Psoas muscle (tissue), 8 donors: Measurements from ENCODE around the gene LRIT1. TPM values are rescaled to one million over a fixed set of nuclear protein-coding genes. Genes with fewer than 3 reads are reported as not detected.

Source experiments
- ATAC-seq, 4 donors: fragments of 200-7000 bp; cut with Tn5 transposase; one replicate each; pipeline ENCODE4 v1.9.1; 2020; ENCODE audit warnings: moderate library complexity in 3 of 4, mild to moderate bottlenecking in 2 of 4
- DNase-seq, 2 donors: peaks; one replicate each; pipeline ENCODE4 v3.0.0-alpha.2; 2020
- H3K27ac ChIP-seq: fragments of 200-600 bp; one replicate; pipeline ENCODE4 v1.8.0; 2022
- H3K27me3 ChIP-seq, 3 donors: fragments of 200-600 bp in 1 of 3; one replicate each; pipeline versions ENCODE4 v1.6.1 to v1.8.0; 2013 to 2022; ENCODE audit warnings: low read length in 2 of 3, mild to moderate bottlenecking in 2 of 3, moderate library complexity in 1 of 3; ENCODE audit not compliant: insufficient read depth in 3 of 3
- H3K36me3 ChIP-seq, 2 donors: fragments of 200-600 bp in 1 of 2; one replicate each; pipeline versions ENCODE4 v1.6.1 to v1.8.0; 2013 to 2022; ENCODE audit warnings: low read depth in 1 of 2, mild to moderate bottlenecking in 1 of 2, moderate library complexity in 1 of 2; ENCODE audit not compliant: insufficient read depth in 1 of 2
- H3K4me1 ChIP-seq: fragments of 200-600 bp; one replicate; pipeline ENCODE4 v1.8.0; 2022
- H3K4me3 ChIP-seq: fragments of 200-600 bp; one replicate; pipeline ENCODE4 v1.8.0; 2022; ENCODE audit warnings: mild to moderate bottlenecking
- H3K9me3 ChIP-seq: fragments of 200-600 bp; one replicate; pipeline ENCODE4 v1.8.0; 2022
- WGBS, 3 donors: extraction: QIAGEN DNeasy Blood & Tissue Kit; methylation state at CpG; one replicate each; pipeline versions ENCODE4 v1.1.6 to v1.1.7; 2013; 5-methylcytosine and 5-hydroxymethylcytosine counted together
- intact Hi-C, 2 donors: fragments of 100-400 bp; cut with DNase I; formaldehyde crosslinking; loops; one replicate each; pipeline versions ENCODE4 v1.11.0 to v1.14.2; 2022
- polyA plus RNA-seq, 3 donors: library from polyadenylated mRNA; stranded (reverse); fragments of 200-250 nt; gene quantifications; one replicate each; pipeline ENCODE4 v1.2.3, GENCODE V29; 2013
- total RNA-seq, 4 donors: library from RNA; stranded (reverse); fragmentation: NEBNext Ultra II Directional in 2 of 4; extraction: Animal tissue kit (Norgen Biotek cat#: 25700) in 2 of 4; gene quantifications; one replicate each; pipeline versions ENCODE4 v1.2.1 to v1.2.4, GENCODE V29; 2021 to 2023
- TF ChIP-seq, protein P1 (sequence below): fragments of 200-600 bp; IDR thresholded peaks from one replicate; pipeline ENCODE4 v1.8.0; 2022; ENCODE audit warnings: antibody characterized with exemption
- donor health status: healthy with polysubstance abuse.
- donor health status: DM: no; HTN: no; CAD: no; lungs with moderate emphysema.
- donor health status: Bipolar disorder and iron deficiency.
- donor health status: healthy.
- donor health status: DM: yes; HTN: yes; CAD: no.
- donor health status: DM: no; HTN: no; CAD: no.
- donor health status: DM: no; HTN: no; CAD: no.
- donor health status: DM: yes; HTN: yes; CAD: no.

LRIT1 gene
- total and polyA plus RNA-seq, 7 donors = not detected

DNA sequence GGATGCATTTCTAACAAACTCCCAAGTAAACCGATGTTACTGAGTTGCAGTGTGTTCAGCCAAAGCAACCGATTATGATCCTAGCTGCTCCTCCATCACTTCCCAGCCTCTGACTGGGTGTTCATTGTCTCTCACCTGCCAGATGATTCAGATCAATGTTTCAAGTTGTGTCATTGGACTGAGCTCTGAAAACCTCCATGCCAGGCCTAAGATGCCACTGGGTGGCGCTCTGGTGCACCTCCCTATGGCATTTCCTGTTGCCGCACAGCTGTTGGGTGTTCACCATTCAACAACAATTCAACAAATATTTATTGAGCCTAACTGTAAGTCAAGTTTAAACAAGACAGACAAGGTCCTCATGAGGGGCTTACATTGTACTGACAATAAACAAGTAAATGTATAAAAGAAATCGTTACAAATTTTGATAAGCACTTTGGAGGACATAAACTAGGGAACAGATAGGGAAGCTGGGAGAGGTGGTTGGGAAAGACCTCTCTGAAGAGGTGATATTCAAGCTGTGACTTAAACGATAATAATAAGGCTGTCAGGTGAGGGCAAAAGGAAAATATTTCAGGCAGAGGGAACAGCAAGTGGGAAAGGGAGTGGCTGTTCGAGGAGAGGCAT, 26.3 kb upstream of the LRIT1 start:
- Histone ChIP-seq H3K27me3 (peaks cover 0 to 7% (median 3%) of the 10 kb centered on the region in 3 donors), H3K4me1 (no peaks in the 10 kb centered on the region), H3K36me3 (no peaks in the 10 kb centered on the region), H3K4me3 (no peak overlapping the region), H3K27ac (no peak overlapping the region), H3K9me3 (no peaks in the 10 kb centered on the region)
- intact Hi-C loops = loop anchor here (5.0 to 10.0 kb wide), 2 partner anchors 107 to 110 kb away; no protein-coding TSS in a partner anchor
- WGBS, 3 donors = 40 to 48% (median 44%) methylated on average over 7 of the region's 7 CpGs
- TF ChIP-seq, protein P1, sequence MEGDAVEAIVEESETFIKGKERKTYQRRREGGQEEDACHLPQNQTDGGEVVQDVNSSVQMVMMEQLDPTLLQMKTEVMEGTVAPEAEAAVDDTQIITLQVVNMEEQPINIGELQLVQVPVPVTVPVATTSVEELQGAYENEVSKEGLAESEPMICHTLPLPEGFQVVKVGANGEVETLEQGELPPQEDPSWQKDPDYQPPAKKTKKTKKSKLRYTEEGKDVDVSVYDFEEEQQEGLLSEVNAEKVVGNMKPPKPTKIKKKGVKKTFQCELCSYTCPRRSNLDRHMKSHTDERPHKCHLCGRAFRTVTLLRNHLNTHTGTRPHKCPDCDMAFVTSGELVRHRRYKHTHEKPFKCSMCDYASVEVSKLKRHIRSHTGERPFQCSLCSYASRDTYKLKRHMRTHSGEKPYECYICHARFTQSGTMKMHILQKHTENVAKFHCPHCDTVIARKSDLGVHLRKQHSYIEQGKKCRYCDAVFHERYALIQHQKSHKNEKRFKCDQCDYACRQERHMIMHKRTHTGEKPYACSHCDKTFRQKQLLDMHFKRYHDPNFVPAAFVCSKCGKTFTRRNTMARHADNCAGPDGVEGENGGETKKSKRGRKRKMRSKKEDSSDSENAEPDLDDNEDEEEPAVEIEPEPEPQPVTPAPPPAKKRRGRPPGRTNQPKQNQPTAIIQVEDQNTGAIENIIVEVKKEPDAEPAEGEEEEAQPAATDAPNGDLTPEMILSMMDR = no peak
- no peak for DNase-seq
- no peak for ATAC-seq

DNA sequence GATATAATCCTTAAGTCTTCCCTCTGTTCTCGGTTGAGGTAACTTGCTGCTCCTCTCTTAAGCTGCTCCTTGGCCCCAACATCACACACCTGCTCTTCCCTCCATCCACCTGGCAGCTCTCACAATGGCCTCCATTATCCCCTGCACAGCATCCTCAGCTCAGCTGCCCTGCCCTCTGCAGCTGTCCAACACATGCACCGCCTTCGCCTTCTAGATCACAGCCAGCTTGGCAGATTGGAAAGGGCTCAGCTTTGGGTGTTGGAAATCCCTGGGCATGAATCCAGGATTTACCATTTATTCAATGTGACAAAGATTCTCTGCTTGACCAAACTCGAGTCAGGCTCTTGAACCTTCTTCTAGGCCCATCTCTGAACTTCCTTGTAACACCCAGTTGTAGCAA, 24.1 kb upstream of the LRIT1 start:
- Histone ChIP-seq H3K27ac (no peak overlapping the region), H3K27me3 (peaks cover 0 to 4% (median 3%) of the 10 kb centered on the region in 3 donors), H3K4me3 (no peak overlapping the region), H3K4me1 (no peaks in the 10 kb centered on the region), H3K9me3 (no peaks in the 10 kb centered on the region), H3K36me3 (no peaks in the 10 kb centered on the region)
- 46 to 53% (median 52%) methylated on average over 4 of the region's 4 CpGs for WGBS, 3 donors
- intact Hi-C loops = loop anchor here (1.0 to 10.0 kb wide), 4 partner anchors 109 to 273 kb away; no protein-coding TSS in a partner anchor
- DNase-seq = no peak
- ATAC-seq = no peak
- TF ChIP-seq, protein P1 = no peak

DNA sequence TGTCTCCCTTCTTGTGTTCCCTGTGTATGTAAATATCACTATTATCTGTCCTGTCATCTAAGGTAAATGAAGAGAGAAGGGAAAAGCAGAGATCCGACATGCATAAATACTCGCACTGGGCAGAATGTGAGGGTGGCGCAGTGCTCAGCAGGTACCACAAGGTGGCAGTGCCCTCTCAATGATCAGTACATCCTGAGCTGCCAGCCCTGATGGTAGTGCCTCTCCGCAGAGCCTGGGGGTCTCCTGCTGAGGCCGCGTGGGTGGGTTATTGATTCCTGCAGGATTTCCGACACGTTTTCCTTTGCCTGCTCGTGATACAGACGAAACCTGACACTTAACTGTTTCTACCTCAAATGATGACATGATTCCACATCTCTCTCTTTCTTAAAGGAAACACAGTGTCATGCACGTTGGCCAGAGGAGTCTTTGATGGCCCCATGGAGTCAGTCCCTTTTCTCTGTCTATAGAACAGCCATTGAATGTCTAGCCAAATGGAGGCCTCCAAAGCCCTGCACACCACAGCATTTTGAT, 23.3 kb upstream of the LRIT1 start:
- no peaks in the 10 kb centered on the region for H3K4me1 ChIP-seq
- no peaks in the 10 kb centered on the region for H3K9me3 ChIP-seq
- ATAC-seq (peak; percentile 89 to 94 (median 92)), DNase-seq (peak; percentile 52 to 73)
- peaks cover 0 to 4% (median 3%) of the 10 kb centered on the region in 3 donors for H3K27me3 ChIP-seq
- TF ChIP-seq, protein P1 = peak; percentile 96
- no peak overlapping the region for H3K27ac ChIP-seq
- H3K36me3 ChIP-seq = no peaks in the 10 kb centered on the region
- 3 to 4% (median 3%) methylated on average over 11 of the region's 11 CpGs for WGBS, 3 donors
- intact Hi-C loops = loop anchor here (1.0 to 10.0 kb wide), 4 partner anchors 110 to 274 kb away; no protein-coding TSS in a partner anchor
- H3K4me3 ChIP-seq = no peak overlapping the region

DNA sequence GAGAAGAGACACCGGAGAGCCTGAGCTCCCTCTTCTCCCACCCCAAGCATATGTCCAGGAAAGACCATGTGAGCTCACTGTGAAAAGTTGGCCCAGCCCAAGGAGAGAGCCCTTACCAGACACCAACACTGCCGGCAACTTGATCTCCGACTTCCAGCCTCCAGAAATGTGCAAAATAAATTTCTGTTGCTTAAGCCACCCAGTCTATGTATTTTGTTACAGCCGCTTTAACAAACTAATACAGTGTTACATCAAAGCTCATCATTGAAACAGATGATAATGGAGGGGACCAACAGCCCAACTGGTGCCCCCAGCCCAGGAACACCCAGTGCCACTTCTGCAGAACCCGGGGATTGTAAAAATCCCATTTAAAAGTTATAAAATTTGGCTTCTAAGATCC, 22.4 kb upstream of the LRIT1 start:
- H3K36me3 ChIP-seq = no peaks in the 10 kb centered on the region
- WGBS, 3 donors = 78 to 82% (median 79%) methylated on average over 5 of the region's 5 CpGs
- H3K9me3 ChIP-seq = no peaks in the 10 kb centered on the region
- ATAC-seq = no peak
- H3K4me1 ChIP-seq = no peaks in the 10 kb centered on the region
- H3K27me3 ChIP-seq = peaks cover 0 to 2% (median under 1%) of the 10 kb centered on the region in 3 donors
- intact Hi-C loops = loop anchor here in 1 of 2 donors (2.0 to 10.0 kb wide), 2 partner anchors 111 to 275 kb away; no protein-coding TSS in a partner anchor
- TF ChIP-seq, protein P1 = no peak
- H3K27ac ChIP-seq = no peak overlapping the region
- no peak for DNase-seq
- no peak overlapping the region for H3K4me3 ChIP-seq
